ENCODE results near the gene DOCK4. TPM values are rescaled to one million over a fixed set of nuclear protein-coding genes. Genes with fewer than 3 reads are reported as not detected.

Gene DOCK4
- total RNA-seq, 6 experiments from 2014 or later: 9.4 to 29.9 (median 22.8) TPM

DNA sequence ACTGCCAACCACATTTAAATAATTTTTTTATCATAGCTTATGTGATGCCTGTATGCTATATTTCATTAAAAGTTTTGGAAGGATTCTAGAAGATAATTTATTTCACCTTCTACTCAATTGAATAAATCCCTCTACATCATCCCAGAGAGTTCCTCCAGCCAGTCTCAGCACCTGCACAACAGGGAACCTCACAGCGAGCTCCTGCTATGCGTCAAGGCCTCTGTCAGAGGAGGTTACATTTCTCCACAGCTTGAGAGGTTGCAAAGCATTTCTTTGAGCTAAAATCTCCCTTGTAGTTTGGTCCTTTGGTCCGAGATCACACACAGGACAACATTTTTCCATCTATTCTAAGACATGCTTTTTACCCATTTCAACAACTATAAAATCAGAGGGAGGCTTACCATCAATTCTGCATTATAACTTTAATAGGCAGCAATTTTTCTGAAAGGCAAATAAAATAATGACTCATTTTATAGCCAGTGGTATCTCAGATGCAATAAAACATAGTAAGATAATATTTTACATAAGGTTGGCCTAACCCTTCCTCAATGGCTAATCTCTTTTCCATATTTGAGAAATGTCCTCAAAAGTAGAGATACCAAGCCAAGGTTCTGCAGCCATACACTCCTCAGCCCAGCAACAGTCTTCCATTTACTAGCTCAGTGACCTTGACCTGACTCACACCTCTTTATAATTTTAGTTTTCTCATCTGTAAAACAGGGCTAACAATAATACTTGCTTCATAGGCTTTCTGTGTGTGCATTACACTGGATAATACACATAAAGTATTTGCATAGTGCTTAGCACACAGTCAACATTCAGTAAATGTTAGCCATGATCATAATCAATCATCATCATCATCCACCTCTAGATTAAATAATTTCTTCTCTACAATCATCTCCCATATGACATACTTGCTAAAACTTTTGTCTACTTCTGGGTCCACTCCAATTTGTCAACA lies 68.8 kb downstream of the DOCK4 start:
- Histone ChIP-seq H3K27ac (peak overlapping the region in 2 of 3 donors; percentile 25 to 50), H3K4me1 (peaks cover 0 to 27% (median 7%) of the 10 kb centered on the region in 4 donors), H3K4me3 (no peak overlapping the region), H3K9me3 (no peaks in the 10 kb centered on the region), H3K27me3 (no peaks in the 10 kb centered on the region), H3K36me3 (no peaks in the 10 kb centered on the region)
- DNase-seq (no peak), ATAC-seq (no peak)
- TF ChIP-seq, protein P1, sequence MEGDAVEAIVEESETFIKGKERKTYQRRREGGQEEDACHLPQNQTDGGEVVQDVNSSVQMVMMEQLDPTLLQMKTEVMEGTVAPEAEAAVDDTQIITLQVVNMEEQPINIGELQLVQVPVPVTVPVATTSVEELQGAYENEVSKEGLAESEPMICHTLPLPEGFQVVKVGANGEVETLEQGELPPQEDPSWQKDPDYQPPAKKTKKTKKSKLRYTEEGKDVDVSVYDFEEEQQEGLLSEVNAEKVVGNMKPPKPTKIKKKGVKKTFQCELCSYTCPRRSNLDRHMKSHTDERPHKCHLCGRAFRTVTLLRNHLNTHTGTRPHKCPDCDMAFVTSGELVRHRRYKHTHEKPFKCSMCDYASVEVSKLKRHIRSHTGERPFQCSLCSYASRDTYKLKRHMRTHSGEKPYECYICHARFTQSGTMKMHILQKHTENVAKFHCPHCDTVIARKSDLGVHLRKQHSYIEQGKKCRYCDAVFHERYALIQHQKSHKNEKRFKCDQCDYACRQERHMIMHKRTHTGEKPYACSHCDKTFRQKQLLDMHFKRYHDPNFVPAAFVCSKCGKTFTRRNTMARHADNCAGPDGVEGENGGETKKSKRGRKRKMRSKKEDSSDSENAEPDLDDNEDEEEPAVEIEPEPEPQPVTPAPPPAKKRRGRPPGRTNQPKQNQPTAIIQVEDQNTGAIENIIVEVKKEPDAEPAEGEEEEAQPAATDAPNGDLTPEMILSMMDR (IDR thresholded peaks at IDR 0.05): no peak
- no peak for TF ChIP-seq POLR2A (IDR thresholded peaks at IDR 0.05)
- WGBS (ENCODE audit: insufficient coverage, low coverage, low lambda C conversion rate, missing lambda C conversion rate): 93% methylated on average over 2 of the region's 3 CpGs
- intact Hi-C loops (cut with DNase I): no loop called here

DNA sequence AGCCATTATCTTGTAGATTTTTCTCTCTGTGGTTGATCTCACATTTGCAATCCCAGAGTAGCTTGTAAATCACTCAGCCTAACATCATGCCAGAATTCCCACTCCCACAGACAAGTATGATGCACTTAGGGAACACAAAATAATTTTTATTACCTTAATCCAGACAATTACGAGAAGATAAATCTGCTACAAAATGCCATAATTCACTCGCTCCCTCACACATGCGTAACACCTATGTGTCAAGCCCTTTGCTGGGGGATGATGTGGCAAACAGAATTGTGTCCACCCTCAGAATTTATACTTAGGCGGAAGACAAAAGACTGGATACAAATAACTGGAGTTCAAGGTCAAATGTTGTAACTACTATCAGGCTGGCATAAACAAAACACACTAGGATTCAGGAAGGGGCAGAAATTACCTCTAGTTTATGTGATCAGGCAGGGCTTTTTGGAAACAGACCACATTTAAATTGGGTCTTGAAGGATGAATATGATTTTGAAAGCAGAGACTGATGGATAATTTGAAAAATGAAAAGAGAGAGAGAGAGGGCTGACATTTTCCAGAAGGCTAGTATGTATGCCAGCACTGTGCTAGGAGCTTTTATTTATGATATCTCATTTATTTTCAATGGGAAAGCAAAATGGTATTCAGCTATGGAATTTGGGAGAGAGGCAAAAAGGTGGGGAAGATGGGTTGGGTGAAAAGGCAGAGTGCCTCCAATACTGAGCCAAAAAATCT lies 69.8 kb downstream of the DOCK4 start:
- DNase-seq (no peak), ATAC-seq (peak; percentile 66 to 82 (median 78))
- Histone ChIP-seq H3K9me3 (no peaks in the 10 kb centered on the region), H3K27ac (peak overlapping the region; percentile 27 to 69 (median 50)), H3K4me1 (peaks cover 0 to 27% (median 7%) of the 10 kb centered on the region in 4 donors), H3K4me3 (no peak overlapping the region), H3K36me3 (no peaks in the 10 kb centered on the region), H3K27me3 (no peaks in the 10 kb centered on the region)
- intact Hi-C loops (cut with DNase I): no loop called here
- TF ChIP-seq POLR2A (IDR thresholded peaks at IDR 0.05): no peak
- TF ChIP-seq, protein P1 (IDR thresholded peaks at IDR 0.05): no peak
- 60% methylated on average over 4 of the region's 4 CpGs for WGBS (ENCODE audit: insufficient coverage, low coverage, low lambda C conversion rate, missing lambda C conversion rate)

DNA sequence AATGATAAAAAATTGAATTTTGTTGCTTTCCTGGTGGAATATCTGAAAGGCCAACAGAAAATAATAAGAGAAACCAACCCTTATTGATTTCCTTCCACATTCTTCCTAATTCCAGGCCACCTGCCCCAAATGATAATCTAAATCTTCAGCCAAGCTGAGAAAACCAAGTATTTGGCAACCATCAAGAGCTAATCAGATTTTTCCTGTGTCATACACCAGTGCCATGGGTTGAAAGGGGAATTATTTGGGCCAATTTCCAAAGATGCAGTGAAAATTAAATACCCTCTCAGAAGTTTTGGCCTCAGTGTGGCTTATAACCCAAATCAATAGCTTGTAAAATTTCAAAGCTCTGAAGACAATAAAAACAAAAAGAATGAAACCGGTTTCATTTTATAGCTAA lies 70.4 kb downstream of the DOCK4 start:
- Histone ChIP-seq H3K27ac (peak overlapping the region; percentile 27 to 69 (median 50)), H3K27me3 (no peaks in the 10 kb centered on the region), H3K36me3 (no peaks in the 10 kb centered on the region), H3K9me3 (no peaks in the 10 kb centered on the region), H3K4me1 (peaks cover 0 to 27% (median 7%) of the 10 kb centered on the region in 4 donors), H3K4me3 (no peak overlapping the region)
- 33% methylated on average over 1 of the region's 1 CpG for WGBS (ENCODE audit: insufficient coverage, low coverage, low lambda C conversion rate, missing lambda C conversion rate)
- intact Hi-C loops (cut with DNase I): no loop called here
- TF ChIP-seq, protein P1 (IDR thresholded peaks at IDR 0.05): no peak
- TF ChIP-seq POLR2A (IDR thresholded peaks at IDR 0.05): no peak
- DNase-seq (no peak), ATAC-seq (peak; percentile 42 to 72 (median 65))

DNA sequence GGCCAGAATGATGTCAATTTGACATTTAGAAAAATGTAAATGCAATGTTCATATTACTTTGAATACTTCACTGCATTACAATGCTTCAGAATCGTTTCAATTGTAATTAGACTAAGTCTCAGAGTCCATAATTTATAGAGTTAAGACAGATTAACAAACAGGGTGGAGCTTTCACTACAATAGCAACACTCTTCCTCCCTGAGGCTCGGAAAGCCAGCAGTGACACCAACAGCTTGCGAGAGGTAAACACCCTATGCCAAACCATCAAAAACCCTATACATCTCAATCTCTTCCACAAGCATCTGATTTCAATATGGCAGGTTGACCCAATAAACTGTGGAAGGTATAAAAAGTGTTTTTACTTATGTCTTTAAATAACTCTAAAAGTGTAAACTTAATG lies 72.2 kb downstream of the DOCK4 start:
- H3K4me1 ChIP-seq: peaks cover 0 to 41% (median 9%) of the 10 kb centered on the region in 4 donors
- DNase-seq: no peak
- WGBS (ENCODE audit: insufficient coverage, low coverage, low lambda C conversion rate, missing lambda C conversion rate): 83% methylated on average over 3 of the region's 3 CpGs
- no peak overlapping the region for H3K27ac ChIP-seq
- no peaks in the 10 kb centered on the region for H3K36me3 ChIP-seq
- no peaks in the 10 kb centered on the region for H3K9me3 ChIP-seq
- no peaks in the 10 kb centered on the region for H3K27me3 ChIP-seq
- no peak for TF ChIP-seq POLR2A (IDR thresholded peaks at IDR 0.05)
- TF ChIP-seq, protein P1 (IDR thresholded peaks at IDR 0.05): no peak
- intact Hi-C loops (cut with DNase I): no loop called here
- H3K4me3 ChIP-seq: no peak overlapping the region
- no peak for ATAC-seq
